HepG2 (cell line): Measurements from ENCODE around the gene SCNM1. TPM values are rescaled to one million over a fixed set of nuclear protein-coding genes. Genes with fewer than 3 reads are reported as not detected.

Source experiments
- HMG20A ChIP-seq: IDR thresholded peaks from 2 replicates; pipeline ENCODE4 v1.6.1; 2016; ENCODE audit warnings: borderline replicate concordance
- KDM3A ChIP-seq: IDR thresholded peaks from 2 replicates; pipeline ENCODE4 v1.6.1; 2018; ENCODE audit warnings: low read depth, missing compliant biosample characterization
- NFIB ChIP-seq: sonication (generic); formaldehyde crosslinking; IDR thresholded peaks from 2 replicates; pipeline ENCODE4 v1.9.0; 2021; ENCODE audit warnings: missing genetic modification reagents, mild to moderate bottlenecking, borderline replicate concordance
- TARDBP ChIP-seq: sonication (generic); formaldehyde crosslinking; IDR thresholded peaks from 2 replicates; pipeline ENCODE4 v1.8.0; 2022; ENCODE audit warnings: mild to moderate bottlenecking, missing genetic modification reagents
- ZBTB8A ChIP-seq: sonication (generic); formaldehyde crosslinking; IDR thresholded peaks from 2 replicates; pipeline ENCODE4 v1.4.0; 2020; ENCODE audit warnings: mild to moderate bottlenecking, low read depth, missing genetic modification reagents, borderline replicate concordance
- ZNF136 ChIP-seq: sonication (generic); formaldehyde crosslinking; IDR thresholded peaks from 2 replicates; pipeline ENCODE4 v1.8.1; 2022; ENCODE audit warnings: low read depth, mild to moderate bottlenecking, moderate library complexity, missing genetic modification reagents
- ZNF296 ChIP-seq: sonication (generic); formaldehyde crosslinking; conservative IDR thresholded peaks from 2 replicates; pipeline ENCODE4 v1.5.0; 2020; ENCODE audit warnings: mild to moderate bottlenecking, missing genetic modification reagents
- ZNF30 ChIP-seq: sonication (generic); formaldehyde crosslinking; IDR thresholded peaks from 2 replicates; pipeline ENCODE4 v1.5.0; 2020; ENCODE audit warnings: mild to moderate bottlenecking, missing genetic modification reagents
- ZNF761 ChIP-seq: sonication (generic); formaldehyde crosslinking; conservative IDR thresholded peaks from 2 replicates; pipeline ENCODE4 v1.4.0; 2020; ENCODE audit warnings: mild to moderate bottlenecking, missing genetic modification reagents
- polyA plus RNA-seq, 8 experiments: library from polyadenylated mRNA; depleted of rRNA in 3 of 8; stranded (reverse) in 7 of 8; unstranded in 1 of 8; fragments of >200 nt; fragmentation: Illumina TruSeq in 4 of 8; extraction: Trizol in 4 of 8; gene quantifications; 2 replicates each; pipeline versions ENCODE4 v1.2.1 to v1.2.3, GENCODE V29; 2011 to 2016; ENCODE audit warnings: low read depth in 4 of 8, missing spikeins in 1 of 8, mixed read lengths in 1 of 8; ENCODE audit not compliant: insufficient read depth in 1 of 8
- total RNA-seq, 5 experiments: library from RNA; depleted of rRNA; stranded (reverse); fragments of >200 nt; fragmentation: Illumina TruSeq; extraction: Trizol; gene quantifications; 2 replicates each; pipeline ENCODE4 v1.2.3, GENCODE V29; 2016; ENCODE audit warnings: low read depth in 1 of 5
- TF ChIP-seq, protein P1 (sequence below): sonication (generic); formaldehyde crosslinking; IDR thresholded peaks from 2 replicates; pipeline ENCODE4 v1.4.0; 2020; ENCODE audit warnings: mild to moderate bottlenecking, missing genetic modification reagents
- TF ChIP-seq, protein P2 (sequence below): sonication (generic); formaldehyde crosslinking; IDR thresholded peaks from 2 replicates; pipeline ENCODE4 v1.8.1; 2022; ENCODE audit warnings: low read depth, mild to moderate bottlenecking, missing genetic modification reagents
- TF ChIP-seq, protein P3 (sequence below): sonication (generic); formaldehyde crosslinking; IDR thresholded peaks from 2 replicates; pipeline ENCODE4 v1.5.1; 2020; ENCODE audit warnings: mild to moderate bottlenecking, missing genetic modification reagents, moderate library complexity

The SCNM1 gene
- total and polyA plus RNA-seq, 2 of the 13 experiments (the other 11 are each of a cell fraction or from before 2014, with no cell fraction given): 16.3 to 31.5 TPM

DNA sequence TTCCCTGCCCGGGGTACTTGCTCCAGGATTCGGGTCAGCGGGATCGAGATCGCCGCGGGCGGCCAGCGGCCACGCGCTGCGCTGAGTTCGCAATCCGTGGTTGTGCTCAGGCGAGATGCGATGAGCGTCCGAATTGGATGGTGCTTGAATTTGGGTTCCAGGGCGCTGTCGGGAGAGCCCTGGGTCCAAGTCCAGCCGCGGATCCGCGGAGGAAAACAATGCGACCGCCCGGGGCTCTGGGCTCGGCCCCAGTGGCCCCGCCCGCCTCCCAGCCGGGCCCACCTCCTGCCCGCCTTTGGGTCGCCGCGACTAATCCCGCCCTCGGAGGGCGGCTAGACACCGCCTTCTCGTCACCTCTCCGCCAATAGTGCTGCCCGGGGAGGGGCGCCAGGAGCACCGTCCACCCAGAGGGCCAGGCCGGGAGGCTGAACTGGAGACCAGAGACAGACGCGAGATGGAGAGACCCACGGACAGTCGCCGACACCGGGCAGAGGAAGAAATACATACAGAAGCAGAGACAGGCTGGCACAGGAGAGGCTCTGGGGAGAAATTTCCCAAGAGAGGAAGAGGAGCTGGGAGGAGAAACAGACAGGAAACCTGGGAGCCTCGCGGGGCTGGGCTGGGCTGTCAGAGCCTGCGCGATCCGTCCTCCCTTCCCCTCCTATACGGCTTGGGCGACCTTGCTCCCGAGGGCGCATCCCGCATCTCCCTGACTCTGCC lies 19.4 kb upstream of the SCNM1 start, which contains the start of gene SEMA6C (continued):
- TF ChIP-seq, protein P1, sequence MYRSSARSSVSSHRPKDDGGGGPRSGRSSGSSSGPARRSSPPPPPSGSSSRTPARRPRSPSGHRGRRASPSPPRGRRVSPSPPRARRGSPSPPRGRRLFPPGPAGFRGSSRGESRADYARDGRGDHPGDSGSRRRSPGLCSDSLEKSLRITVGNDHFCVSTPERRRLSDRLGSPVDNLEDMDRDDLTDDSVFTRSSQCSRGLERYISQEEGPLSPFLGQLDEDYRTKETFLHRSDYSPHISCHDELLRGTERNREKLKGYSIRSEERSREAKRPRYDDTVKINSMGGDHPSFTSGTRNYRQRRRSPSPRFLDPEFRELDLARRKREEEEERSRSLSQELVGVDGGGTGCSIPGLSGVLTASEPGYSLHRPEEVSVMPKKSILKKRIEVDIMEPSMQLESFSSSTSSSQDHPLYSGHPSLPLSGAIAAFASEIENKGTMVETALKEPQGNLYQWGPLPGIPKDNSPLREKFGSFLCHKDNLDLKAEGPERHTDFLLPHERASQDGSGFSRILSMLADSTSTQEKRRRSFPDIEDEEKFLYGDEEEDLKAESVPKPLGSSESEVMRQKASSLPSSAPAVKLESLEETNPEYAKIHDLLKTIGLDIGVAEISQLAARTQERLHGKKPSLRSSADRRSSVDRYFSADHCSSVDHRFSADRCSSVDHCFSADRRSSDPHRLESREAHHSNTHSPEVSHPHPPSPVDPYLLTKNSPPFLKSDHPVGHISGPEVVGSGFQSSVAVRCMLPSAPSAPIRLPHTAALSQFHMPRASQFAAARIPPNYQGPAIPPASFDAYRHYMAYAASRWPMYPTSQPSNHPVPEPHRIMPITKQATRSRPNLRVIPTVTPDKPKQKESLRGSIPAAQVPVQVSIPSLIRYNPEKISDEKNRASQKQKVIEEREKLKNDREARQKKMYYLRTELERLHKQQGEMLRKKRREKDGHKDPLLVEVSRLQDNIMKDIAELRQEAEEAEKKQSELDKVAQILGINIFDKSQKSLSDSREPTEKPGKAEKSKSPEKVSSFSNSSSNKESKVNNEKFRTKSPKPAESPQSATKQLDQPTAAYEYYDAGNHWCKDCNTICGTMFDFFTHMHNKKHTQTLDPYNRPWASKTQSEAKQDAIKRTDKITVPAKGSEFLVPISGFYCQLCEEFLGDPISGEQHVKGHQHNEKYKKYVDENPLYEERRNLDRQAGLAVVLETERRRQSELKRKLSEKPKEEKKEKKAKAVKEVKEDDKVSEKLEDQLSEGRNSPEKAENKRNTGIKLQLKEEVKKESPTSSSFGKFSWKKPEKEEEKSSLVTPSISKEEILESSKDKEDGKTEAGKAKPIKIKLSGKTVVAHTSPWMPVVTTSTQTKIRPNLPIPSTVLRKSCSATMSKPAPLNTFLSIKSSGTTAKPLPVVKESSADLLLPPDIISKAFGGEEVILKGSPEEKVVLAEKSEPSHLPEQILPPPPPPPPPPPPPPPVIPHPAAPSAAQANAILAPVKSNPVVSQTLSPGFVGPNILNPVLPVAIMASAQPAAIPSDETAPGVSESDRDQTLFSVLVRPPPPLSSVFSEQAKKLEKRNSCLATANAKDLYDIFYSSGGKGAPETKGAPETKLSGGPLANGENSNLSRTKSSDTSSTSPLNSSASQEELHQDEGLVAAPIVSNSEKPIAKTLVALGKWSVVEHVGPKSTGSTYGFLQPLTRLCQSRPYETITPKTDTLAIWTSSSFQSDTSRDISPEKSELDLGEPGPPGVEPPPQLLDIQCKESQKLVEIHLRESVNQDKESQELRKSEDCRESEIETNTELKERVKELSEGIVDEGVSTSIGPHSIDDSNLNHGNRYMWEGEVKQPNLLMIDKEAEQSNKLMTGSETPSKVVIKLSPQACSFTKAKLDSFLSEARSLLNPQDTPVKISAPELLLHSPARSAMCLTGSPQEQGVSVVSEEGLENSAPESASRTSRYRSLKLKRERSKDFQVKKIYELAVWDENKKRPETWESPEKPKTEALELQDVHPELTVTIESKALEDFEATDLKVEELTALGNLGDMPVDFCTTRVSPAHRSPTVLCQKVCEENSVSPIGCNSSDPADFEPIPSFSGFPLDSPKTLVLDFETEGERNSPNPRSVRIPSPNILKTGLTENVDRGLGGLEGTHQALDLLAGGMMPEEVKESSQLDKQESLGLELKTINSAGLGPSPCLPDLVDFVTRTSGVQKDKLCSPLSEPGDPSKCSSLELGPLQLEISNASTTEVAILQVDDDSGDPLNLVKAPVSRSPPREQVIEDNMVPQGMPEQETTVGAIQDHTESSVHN (CRISPR knock-in tag): no peak
- no peak for TF ChIP-seq NFIB (CRISPR knock-in tag)
- TF ChIP-seq ZNF136: no peak
- 0 out of 2 replicates have a peak, but pooled peaks have one; percentile 38 for TF ChIP-seq KDM3A (CRISPR knock-in tag)
- TF ChIP-seq ZNF761 (CRISPR knock-in tag): no peak; the same call in 1 of the 2 replicates
- TF ChIP-seq HMG20A: no peak; the same call in 1 of the 2 replicates
- TF ChIP-seq ZNF30 (CRISPR knock-in tag): no peak
- no peak for TF ChIP-seq ZNF296 (CRISPR knock-in tag)
- TF ChIP-seq TARDBP (CRISPR knock-in tag): no peak; the same call in 1 of the 2 replicates
- TF ChIP-seq, protein P2, sequence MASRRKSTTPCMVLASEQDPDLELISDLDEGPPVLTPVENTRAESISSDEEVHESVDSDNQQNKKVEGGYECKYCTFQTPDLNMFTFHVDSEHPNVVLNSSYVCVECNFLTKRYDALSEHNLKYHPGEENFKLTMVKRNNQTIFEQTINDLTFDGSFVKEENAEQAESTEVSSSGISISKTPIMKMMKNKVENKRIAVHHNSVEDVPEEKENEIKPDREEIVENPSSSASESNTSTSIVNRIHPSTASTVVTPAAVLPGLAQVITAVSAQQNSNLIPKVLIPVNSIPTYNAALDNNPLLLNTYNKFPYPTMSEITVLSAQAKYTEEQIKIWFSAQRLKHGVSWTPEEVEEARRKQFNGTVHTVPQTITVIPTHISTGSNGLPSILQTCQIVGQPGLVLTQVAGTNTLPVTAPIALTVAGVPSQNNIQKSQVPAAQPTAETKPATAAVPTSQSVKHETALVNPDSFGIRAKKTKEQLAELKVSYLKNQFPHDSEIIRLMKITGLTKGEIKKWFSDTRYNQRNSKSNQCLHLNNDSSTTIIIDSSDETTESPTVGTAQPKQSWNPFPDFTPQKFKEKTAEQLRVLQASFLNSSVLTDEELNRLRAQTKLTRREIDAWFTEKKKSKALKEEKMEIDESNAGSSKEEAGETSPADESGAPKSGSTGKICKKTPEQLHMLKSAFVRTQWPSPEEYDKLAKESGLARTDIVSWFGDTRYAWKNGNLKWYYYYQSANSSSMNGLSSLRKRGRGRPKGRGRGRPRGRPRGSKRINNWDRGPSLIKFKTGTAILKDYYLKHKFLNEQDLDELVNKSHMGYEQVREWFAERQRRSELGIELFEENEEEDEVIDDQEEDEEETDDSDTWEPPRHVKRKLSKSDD (CRISPR knock-in tag): no peak
- TF ChIP-seq, protein P3, sequence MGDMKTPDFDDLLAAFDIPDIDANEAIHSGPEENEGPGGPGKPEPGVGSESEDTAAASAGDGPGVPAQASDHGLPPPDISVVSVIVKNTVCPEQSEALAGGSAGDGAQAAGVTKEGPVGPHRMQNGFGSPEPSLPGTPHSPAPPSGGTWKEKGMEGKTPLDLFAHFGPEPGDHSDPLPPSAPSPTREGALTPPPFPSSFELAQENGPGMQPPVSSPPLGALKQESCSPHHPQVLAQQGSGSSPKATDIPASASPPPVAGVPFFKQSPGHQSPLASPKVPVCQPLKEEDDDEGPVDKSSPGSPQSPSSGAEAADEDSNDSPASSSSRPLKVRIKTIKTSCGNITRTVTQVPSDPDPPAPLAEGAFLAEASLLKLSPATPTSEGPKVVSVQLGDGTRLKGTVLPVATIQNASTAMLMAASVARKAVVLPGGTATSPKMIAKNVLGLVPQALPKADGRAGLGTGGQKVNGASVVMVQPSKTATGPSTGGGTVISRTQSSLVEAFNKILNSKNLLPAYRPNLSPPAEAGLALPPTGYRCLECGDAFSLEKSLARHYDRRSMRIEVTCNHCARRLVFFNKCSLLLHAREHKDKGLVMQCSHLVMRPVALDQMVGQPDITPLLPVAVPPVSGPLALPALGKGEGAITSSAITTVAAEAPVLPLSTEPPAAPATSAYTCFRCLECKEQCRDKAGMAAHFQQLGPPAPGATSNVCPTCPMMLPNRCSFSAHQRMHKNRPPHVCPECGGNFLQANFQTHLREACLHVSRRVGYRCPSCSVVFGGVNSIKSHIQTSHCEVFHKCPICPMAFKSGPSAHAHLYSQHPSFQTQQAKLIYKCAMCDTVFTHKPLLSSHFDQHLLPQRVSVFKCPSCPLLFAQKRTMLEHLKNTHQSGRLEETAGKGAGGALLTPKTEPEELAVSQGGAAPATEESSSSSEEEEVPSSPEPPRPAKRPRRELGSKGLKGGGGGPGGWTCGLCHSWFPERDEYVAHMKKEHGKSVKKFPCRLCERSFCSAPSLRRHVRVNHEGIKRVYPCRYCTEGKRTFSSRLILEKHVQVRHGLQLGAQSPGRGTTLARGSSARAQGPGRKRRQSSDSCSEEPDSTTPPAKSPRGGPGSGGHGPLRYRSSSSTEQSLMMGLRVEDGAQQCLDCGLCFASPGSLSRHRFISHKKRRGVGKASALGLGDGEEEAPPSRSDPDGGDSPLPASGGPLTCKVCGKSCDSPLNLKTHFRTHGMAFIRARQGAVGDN: peak; percentile 77
- no peak for TF ChIP-seq ZBTB8A (CRISPR knock-in tag)
